GM12873 (cell line): ENCODE measurements around the gene CD55.

Experiments used
- TF ChIP-seq, protein P1 (sequence below): IDR thresholded peaks from 2 replicates; pipeline ENCODE4 v1.5.1; 2012; ENCODE audit warnings: low read depth, mild to moderate bottlenecking, moderate library complexity, low read length, control low read depth; ENCODE audit not compliant: insufficient read depth; ENCODE audit errors: missing control alignments

CD55 gene

DNA sequence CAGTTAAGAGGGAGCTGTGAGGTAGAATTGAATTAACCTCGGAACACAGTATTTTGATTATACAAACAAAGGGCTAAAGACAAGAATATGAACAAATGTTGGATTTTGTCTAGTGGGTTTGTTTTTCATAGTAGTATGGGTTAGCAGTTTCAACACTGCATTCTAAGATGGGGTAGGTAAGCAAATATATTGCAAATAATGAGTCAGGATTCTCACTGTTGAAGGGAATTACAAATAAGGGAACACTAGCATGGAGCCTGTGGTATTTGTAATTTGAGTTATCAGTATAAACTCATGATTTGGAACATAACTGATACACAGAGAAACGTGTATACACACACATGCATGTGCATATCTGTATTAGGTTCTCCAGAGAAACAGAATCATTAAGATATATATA lies 44.5 kb downstream of the CD55 start:
- TF ChIP-seq, protein P1, sequence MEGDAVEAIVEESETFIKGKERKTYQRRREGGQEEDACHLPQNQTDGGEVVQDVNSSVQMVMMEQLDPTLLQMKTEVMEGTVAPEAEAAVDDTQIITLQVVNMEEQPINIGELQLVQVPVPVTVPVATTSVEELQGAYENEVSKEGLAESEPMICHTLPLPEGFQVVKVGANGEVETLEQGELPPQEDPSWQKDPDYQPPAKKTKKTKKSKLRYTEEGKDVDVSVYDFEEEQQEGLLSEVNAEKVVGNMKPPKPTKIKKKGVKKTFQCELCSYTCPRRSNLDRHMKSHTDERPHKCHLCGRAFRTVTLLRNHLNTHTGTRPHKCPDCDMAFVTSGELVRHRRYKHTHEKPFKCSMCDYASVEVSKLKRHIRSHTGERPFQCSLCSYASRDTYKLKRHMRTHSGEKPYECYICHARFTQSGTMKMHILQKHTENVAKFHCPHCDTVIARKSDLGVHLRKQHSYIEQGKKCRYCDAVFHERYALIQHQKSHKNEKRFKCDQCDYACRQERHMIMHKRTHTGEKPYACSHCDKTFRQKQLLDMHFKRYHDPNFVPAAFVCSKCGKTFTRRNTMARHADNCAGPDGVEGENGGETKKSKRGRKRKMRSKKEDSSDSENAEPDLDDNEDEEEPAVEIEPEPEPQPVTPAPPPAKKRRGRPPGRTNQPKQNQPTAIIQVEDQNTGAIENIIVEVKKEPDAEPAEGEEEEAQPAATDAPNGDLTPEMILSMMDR = no peak

DNA sequence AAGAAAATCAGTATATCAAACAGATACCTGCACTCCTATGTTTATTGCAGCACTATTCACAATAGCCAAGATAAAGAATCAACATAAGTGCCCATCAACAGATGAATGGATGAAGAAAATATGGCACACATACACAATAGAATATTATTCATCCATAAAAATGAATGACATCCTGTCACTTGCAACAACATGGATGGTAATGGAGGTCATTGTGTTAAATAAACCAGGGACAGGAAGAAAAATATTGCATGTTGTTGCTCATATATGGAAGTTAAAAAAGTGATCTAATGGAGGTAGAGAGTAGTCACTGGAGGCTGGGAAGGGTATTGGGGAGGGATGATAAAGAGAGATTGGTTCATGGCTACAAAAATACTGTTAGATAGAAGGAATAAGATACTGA lies 67.2 kb downstream of the CD55 start:
- TF ChIP-seq, protein P1 = no peak

DNA sequence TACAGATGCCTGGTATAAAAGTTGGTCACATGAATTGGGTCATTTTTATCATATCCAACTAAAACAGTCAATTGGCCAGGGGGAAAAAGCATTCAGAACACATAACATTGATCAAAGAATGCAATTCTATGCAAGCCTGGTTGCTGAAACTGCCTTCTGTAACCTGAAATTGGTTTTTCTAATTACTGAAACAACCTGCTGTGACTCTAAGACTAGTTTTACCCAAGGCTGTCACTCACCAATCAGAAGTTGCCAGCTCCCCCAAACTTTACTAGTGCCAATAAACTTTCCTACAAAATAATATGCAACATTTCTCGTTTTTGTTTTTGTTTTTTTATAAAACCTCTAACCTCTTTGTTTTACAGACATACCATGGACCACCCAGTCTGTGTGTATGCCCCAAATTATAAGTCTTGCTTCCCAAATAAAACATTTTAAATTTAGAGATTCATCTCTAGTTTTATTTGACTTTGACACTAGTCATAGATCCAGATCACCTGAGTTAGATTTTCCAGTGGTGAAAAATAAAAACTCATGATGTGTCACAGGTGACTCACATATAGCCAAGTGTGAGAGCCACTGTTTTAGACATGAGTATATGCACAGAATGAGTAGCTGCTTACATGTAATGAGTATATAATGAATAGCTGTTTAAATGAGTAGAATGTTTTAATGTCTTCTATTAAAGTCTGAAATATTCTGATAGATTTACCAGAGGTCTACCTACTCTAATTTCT lies 68.4 kb downstream of the CD55 start:
- TF ChIP-seq, protein P1 = no peak

DNA sequence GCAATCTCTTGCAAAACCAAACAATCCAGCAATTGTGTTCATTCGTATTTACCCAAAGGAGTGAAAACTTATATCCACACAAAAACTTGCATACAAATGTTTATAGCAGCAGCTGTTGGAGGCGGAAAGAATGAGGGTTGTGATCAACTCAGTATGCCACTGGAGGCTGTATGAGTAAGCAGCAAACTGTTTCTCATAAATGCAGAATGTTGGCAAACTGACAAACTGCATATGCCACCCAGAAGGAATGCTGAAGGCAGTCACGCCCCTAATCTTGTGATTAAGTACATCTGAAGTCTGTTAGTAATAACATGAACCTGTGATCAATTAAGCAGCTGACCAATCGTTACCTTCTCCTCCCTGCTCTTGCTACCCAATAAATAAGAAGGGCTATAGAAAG lies 72.1 kb downstream of the CD55 start:
- TF ChIP-seq, protein P1 = no peak

DNA sequence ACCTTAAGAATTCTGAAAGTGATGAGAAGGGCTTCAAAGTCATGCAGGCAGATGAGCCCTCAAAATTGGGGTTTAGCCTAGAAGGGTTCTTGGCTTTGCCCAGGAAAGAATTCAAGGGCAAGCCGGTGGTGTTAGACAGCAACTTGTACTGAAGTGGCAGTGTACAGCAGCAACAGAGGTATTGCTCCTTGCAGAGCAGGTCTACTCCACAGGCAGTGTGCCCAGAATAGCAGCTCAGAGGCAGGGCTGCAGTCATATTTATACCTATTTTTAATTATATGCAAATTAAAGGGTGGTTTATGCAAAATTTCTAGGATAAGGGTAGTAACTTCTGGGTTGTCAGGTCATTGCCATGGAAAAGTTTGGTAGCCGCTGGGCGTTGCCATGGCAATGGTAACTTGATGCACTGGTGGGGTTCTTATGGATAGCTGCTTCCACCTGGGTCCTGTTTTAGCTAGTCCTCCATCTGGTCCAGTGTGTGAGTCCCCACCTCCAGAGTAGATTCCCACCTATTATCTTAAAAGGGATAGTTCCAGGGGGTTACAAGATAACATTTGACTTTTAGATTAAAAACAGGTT lies 74.8 kb downstream of the CD55 start:
- TF ChIP-seq, protein P1 = no peak

DNA sequence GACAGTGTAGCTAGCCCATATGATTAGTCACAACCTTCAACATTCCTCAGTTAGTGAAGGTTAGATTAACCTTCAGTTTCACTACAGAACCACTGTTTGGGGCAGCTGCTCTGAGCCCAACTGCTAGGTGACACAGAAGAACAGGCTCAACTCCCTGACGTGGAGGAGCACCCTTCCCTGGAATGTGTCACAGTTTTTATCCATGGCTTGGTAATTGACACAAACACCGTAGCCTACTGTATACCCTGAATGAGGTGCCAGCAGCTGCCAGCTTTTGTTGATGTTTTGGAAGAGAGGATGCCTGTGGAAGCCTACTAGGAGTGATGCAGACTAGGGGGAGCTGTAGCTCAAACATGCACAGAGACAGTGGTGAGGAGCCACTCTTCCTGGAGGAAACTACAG lies 76.0 kb downstream of the CD55 start:
- TF ChIP-seq, protein P1 = peak; percentile 7

DNA sequence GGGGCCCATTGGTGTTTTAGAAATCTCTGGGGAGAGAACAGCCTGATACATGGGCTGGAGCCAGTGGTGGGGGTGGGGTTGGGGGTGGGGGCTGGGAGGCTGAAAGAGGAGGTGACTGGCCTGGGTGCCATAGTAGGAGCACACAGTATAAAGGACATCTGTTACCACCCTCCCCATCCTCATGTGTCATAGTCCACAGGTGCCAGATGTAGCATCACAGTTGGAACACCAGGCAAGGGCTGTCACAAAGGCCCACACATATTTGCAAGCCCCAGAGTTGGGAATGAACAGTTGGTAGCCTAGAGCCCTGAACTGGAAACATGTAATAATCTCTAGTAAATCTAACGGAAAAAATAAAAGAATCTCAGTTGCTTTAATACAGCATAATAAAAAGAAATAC lies 77.5 kb downstream of the CD55 start:
- TF ChIP-seq, protein P1 = no peak
